Activated T-helper 9 cell treated with anti-CD3 and anti-CD28 coated beads, Interleukin-2, amount 50 U/mL, for 16 hours (primary cell): ENCODE data around the gene PFDN6.
A peak's percentile ranks its signal among the peaks of the same experiment; 100 is the strongest.

Experiments used
- DNase-seq: peaks from one replicate; pipeline ENCODE4 v3.0.0-alpha.2; 2020; ENCODE audit warnings: low read depth

The PFDN6 gene

DNA sequence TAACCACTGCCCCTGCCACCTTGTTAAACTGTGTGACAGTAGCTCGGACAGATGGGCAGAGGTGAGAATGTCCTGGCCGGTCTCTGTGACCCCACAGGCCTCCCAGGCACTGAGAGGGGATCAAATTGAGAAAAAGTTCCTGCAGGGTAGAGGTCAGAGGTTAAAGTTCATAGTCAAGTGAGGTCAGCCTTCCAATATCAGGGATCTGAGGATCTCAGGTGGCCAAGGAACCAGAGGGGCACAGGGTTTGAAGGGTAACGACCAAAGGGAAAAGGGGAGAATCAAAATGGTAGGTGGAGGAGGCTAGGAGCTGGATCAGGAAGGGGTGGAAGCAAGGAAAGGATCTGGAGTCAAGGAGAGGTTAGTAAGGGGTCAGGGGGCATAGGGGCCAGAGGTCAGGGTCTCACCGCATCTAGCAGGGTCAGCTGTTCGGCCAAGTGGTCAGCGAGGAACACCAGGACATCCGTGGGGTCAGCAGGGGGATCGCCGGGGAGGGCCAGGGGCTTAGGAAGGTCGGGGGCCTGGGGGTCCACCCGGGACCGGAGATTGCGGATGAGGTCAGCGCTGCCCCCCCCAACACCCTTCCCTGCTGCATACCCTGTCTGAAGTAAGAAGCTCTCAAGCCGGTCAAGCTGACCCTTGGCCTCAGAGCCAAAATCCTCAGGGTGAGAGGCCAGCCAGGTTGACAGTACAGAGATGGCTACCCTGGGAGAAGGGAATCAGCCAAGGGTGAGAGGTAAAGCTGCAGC, 6.4 kb downstream of the PFDN6 start:
- DNase-seq, result no peak

DNA sequence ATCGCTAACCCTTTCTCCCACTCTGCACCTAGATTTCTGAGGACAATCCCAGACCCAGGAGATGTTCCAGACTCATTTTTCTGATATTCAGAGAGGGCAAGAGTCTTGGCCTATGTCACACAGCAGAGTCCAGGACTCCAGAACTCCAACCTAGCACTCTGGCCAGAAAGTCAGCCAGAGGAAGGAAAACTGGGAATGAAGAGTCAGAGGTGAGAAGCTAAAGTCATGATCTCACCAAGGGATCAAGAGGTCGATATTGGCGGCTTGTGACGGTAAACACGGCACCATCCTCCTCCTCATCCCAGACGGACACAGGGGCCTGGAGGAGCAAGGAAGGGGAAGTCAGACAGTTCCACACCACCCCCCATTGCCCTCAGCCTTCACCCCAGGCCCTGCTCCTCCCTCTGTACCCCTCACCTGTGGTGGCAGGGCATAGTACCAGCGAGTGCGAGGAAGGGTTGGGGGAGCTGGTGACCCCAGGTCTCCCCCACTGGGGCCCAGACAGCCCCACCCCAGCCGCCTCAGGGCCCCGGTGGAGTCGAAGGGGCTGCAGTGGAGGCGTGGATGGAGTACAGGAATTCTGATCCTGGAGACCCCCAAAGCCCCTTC, 7.5 kb downstream of the PFDN6 start:
- DNase-seq, result no peak

GRCh38 chr6:33297406-33297955, 8.1 kb downstream of the PFDN6 start:
- no peak for DNase-seq

DNA sequence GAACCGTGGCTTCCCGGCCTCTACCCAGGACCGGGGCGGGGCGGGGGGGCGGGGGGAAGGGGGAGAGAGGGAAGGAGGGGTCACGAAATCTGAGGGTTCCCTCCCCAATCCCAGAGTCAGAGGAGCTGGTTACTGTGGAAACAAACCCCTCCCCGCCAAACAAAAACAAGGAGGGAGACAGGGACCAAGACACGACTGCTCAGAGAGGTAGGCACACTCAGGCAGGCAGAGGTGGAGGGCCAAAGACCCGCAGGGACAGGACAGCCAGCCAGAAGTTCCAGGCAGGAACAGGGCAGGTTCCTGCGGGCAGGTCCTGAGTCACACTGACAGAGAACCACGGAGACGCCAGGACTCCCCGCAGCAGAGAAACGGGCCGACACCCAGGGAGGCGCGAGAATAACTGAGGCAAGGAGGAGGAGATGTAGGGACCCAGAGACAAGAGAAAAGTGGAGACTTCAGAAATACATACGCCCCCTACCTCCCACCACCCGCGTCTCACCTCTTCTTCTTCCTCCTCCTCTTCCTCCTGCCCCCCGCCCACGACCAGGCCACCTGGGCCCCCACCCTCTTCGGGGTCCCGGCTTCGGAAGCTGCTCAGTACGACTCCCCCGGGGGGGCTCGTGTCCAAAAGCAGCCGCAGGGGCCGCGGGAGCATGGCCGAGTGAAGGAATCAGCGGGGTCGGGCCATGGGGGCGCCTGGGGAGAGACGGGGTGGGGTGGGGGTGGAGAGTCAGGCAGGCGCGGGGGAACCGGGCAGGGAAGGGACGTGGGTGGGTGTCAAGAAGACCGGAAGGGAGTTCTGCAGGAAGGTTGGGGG, 8.8 kb downstream of the PFDN6 start:
- DNase-seq, result no peak

DNA sequence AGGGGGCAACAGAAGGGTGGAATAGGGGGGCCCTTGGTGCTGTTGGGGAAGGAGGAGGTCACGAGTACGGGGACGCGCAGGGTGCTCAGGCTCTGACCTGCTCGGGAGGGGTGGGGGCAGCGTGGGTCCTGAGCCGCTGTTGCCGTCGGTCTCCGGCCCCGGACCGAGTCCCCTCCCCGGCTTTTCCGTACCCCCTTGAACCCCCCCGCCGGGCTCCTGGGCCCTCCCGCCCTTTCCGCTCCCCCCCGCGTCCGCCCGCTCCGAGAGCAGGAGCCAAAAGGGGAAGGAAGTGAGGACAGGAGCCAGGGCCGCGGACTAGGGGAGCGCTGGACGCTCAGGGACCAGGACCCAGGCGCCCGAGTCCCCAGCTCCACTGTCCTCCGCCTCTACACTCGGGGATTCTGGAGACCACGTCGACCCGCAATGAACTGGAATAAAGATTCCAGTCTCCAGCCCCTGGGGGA, 9.4 kb downstream of the PFDN6 start, which contains the start of gene RGL2:
Gene RGL2, minus strand, starts transcription at position 170 of the 464 bp plus-strand sequence. CDS start 332 bp downstream, outside the sequence.
- DNase-seq, result peak; percentile 40

- DNase-seq, result peak; percentile 91
These were observed 10.0 kb downstream of the PFDN6 start for GRCh38 chr6:33299237-33299944.

DNA sequence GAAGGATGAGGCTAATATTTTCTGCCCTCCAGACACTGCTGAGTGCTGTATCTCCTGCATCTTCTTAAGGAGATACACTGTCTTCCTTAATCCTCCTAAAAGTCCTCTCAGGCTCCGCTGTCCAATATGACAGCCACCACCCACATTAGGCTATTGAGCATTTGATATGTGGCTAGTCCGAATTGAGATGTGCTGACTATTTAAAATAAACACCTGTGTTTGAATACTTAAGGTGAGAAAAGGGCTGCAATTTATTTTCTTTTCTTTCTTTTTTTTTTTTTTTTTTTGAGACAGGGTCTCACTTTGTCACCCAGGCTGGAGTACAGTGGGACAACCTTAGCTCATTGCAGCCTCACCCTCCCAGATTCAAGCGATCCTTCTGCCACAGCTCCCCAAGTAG, 12.5 kb downstream of the PFDN6 start:
- DNase-seq, result no peak

GRCh38 chr6:33304216-33304615, 14.8 kb downstream of the PFDN6 start:
- DNase-seq, result no peak

GRCh38 chr6:33305052-33305451, 15.7 kb downstream of the PFDN6 start:
- DNase-seq, result no peak

- DNase-seq, result no peak
These were observed 17.0 kb downstream of the PFDN6 start for GRCh38 chr6:33306356-33306755.

DNA sequence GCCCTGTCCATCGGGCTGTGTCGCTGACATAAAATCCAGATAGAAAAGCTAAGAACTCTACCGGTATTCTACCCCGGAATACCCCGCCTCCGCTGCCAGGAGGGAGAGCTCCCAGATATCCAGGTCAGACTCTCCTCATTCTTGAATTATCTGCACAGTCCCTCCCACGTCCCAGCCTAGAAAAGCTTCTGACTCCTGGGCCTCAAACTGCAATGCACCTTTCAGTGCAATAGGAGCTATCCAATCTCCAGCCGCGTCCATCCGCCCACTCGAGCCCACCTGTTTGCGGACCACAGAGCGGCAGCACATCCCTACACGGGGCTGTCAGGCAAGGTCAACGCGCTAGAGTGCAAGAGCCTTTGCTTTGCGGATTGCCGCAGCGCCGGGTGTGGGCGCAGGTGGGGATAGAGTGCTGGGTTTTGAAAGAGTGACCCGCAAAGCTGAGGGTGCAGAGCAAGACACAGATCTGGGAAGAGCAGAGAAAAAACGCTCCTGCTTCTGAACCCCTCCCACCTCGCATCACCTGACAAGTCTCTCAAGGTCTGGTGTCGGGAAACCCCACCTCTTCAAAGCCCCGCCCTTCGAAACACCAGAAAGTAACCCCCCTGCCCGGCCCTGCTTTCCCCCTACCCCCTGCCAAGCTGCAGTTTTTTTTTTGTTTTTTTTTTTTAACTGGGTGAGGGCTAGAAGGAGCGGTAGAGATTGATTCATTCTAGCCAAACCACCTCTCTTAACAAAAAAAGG, 23.1 kb downstream of the PFDN6 start:
- DNase-seq, result peak; percentile 76

DNA sequence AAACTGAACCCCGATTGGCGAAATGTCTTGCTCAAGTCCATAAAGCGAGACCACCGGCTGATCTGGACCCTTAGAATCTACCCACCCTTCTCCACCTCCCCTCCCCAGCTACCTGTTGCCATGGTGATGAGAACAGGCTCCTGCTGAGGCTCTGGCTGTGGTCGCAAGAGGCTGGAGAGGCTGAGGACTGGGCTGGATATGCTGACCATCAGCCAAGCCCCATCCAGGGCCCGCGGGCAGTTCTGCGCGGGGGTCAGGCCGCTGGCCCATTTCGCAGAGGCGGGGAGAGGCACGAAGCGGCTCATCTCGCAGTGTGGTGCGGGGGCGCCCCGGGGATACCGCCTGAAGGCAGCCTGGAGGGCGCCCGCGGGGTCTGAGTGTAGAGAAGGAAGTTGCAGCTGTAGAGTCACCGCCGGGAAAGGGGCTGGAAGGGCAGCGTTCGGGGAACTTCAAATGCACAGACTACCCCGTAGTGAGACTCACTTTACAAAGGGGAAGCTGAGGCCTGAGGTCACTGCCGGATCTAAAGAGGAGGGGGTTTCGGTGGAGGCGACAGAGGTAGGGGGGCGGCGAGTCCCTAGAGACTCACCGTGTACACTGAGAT, 23.8 kb downstream of the PFDN6 start:
- DNase-seq, result peak; percentile 36

DNA sequence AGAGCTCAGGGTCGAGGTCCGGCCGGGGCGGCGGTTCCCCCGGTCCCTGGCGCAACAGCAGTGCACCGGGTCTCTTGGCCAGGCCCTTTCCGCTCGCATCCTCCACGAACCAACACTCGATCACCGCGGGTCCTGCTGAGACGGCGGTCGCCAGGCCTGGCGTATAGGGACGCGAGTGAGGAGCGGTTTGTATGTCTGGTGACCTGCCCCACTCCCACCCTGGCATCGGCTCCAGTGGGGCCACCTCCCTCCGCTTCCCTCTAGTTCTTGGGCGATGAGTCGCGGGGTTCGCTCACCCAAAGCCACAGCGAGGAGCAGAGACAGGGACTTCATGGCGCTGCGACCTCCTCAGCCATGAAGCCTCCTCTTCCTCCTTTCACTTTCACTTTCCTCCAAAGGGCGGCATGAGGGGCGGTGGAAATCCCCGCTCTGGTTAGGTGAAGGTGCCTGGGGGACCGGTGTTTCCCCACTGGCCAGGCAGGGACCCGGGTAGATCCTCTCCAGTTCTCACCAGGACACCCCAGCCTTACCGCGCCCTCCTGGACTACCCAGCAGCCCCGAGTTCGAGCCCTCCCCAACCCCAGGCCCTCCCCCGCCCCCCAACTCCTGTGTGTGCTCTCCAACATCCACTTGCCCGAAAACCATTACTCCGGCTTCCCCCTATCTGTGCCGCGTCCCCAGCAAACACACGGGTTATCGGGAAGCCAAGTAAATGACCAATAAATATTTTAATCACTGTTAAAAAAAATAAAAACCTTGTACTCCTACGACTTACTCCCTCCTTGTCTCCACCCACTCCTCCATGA, 24.5 kb downstream of the PFDN6 start, which contains the start of gene TAPBP:
Gene TAPBP, minus strand, starts transcription at position 370 of the 806 bp plus-strand sequence. Its CDS starts 37 bp downstream, at position 333.
- DNase-seq, result peak; percentile 79

GRCh38 chr6:33314515-33314942, 25.1 kb downstream of the PFDN6 start:
- DNase-seq, result peak; percentile 61

DNA sequence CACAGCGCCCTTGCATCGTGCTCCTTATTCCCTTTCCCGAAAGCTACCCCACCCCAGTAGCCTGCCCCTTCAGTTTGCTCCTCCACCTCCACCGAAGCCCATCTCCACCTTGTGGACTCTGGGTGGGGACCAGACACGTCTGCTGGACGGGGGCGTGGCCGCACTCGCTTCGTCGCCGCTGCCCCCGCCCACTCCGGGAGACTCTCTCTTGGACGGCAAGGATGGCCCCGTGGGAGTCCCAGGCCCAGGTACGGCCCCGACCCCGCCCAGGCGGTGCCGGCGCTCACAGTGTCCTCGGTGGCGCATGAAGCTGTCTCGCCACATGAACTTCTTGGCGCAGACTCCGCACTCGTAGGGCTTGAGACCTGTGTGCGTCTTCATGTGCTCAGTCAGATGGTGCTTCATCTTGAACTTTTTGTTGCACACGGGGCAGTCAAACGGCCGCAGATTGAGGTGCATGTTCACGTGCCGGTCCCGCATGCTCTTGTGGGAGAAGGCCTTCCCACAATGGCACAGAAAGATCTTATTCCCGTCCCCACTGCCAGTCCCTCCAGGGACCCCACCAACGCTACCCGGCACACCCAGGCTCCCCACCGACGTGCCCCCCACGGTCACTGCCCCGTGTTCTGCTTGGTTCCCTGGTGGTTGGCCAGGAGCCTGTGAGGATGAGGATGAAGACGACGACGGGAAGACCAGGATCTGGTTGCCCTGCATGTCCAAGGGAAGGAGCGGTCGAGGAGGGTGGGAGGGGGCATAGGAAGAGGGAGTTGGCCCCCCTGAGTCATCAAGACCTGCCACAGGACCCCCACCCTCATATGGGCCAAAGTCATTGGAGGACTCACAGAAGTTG, 25.8 kb downstream of the PFDN6 start:
- DNase-seq, result no peak

- no peak for DNase-seq
These were observed 26.6 kb downstream of the PFDN6 start for GRCh38 chr6:33315793-33316602.

DNA sequence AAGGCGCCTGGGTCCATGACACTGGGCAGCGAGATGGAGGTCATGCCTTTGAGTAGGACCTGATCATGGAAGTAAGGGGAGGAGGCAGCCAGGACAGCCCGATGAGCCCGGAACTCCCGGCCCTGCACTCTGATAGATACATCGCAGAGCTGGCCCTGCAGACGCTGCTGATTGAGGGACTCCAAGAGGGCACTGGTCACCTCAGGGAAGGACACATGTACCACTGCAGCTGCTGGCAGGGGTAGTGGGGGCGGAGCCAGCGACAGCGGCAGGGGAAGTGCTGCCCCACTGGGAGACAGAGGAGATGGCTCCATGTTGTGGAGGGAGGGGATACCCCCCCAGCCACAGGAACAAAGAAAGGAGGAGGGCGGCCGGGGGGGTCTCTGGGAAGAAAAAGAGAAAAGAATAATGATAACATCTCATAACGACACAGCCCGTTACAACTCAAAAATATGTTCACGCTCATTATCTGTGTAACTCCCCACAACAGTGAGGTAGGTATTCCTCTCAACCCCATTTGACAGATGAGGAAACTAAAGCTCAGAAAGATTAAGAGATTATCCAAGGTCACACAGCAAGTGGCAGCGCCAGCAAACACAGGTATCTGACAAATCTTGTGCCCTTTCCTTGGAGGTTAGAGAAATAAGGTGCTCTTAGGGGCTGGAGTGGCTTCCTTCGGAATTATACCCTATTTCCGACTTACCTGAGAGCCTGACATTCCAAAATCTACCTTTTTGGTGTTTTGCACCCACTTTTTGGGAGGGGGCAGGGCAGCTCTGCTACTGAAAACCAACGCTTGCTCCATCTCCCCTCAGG, 27.4 kb downstream of the PFDN6 start:
- DNase-seq, result no peak
